Calu3 (cell line): ENCODE data around the gene TPK1. TPM values are rescaled to one million over a fixed set of nuclear protein-coding genes. Genes with fewer than 3 reads are reported as not detected.

Experiments used
- BruUV-seq: library from RNA; stranded (reverse); fragments of 400-500 nt; replicated peaks from 2 replicates; lab custom pipeline; 2021; lab: Mats Ljungman, UMichigan
- CTCF ChIA-PET: fragments of 300-600 bp; sonication (Branson Sonifier 250); formaldehyde crosslinking; loops from one replicate; lab custom pipeline; 2022; ENCODE audit warnings: antibody characterized with exemption; lab: Charles Lee
- DNase-seq: peaks from one replicate; pipeline ENCODE4 v3.0.0; 2022
- H3K27ac Mint-ChIP-seq: one replicate; pipeline ENCODE4 v1.8.0; 2022; ENCODE audit warnings: mixed read lengths; ENCODE audit not compliant: unreplicated experiment
- H3K27me3 Mint-ChIP-seq: one replicate; pipeline ENCODE4 v1.8.0; 2022; ENCODE audit warnings: mixed read lengths; ENCODE audit not compliant: unreplicated experiment
- H3K36me3 Mint-ChIP-seq: one replicate; pipeline ENCODE4 v1.8.0; 2022; ENCODE audit warnings: mild to moderate bottlenecking, moderate library complexity, mixed read lengths; ENCODE audit not compliant: insufficient read depth, unreplicated experiment
- H3K4me1 Mint-ChIP-seq: one replicate; pipeline ENCODE4 v1.8.0; 2022; ENCODE audit warnings: mild to moderate bottlenecking, low read depth, mixed read lengths; ENCODE audit not compliant: unreplicated experiment
- H3K4me3 Mint-ChIP-seq: one replicate; pipeline ENCODE4 v1.8.0; 2022; ENCODE audit warnings: mild to moderate bottlenecking, low read depth, moderate library complexity, mixed read lengths; ENCODE audit not compliant: unreplicated experiment
- H3K9me3 Mint-ChIP-seq: one replicate; pipeline ENCODE4 v1.8.0; 2022; ENCODE audit warnings: low read depth, mixed read lengths; ENCODE audit not compliant: unreplicated experiment
- CTCF ChIP-seq: fragments of 200-600 bp; IDR thresholded peaks from one replicate; pipeline ENCODE4 v1.8.0; 2022; ENCODE audit warnings: antibody characterized with exemption; ENCODE audit not compliant: unreplicated experiment
- intact Hi-C: fragments of 100-400 bp; cut with micrococcal nuclease; formaldehyde crosslinking; loops from one replicate; pipeline ENCODE4 v1.10.0; 2022; ENCODE audit not compliant: unreplicated experiment
- total RNA-seq: library from RNA; stranded (reverse); gene quantifications from 2 replicates; pipeline ENCODE4 v1.2.3, GENCODE V29; 2022

The TPK1 gene
- total RNA-seq, 1 experiment from 2014 or later, result 13.2 TPM

GRCh38 chr7:144632724-144633123 is 203.1 kb downstream of the TPK1 start:
- peaks cover 3% of the 10 kb centered on the region for H3K9me3 Mint-ChIP-seq
- H3K4me3 Mint-ChIP-seq, result no peak overlapping the region
- no TSS peak for BruUV-seq
- DNase-seq, result no peak
- H3K27ac Mint-ChIP-seq, result no peak overlapping the region
- TF ChIP-seq CTCF, result no peak
- no peaks in the 10 kb centered on the region for H3K36me3 Mint-ChIP-seq
- H3K27me3 Mint-ChIP-seq, result no peaks in the 10 kb centered on the region
- CTCF ChIA-PET, result no interaction called here
- no peaks in the 10 kb centered on the region for H3K4me1 Mint-ChIP-seq
- intact Hi-C loops, result no loop called here

GRCh38 chr7:144629598-144629997 is 206.3 kb downstream of the TPK1 start:
- H3K4me3 Mint-ChIP-seq, result no peak overlapping the region
- no peak overlapping the region for H3K27ac Mint-ChIP-seq
- DNase-seq, result no peak
- no TSS peak for BruUV-seq
- no peaks in the 10 kb centered on the region for H3K36me3 Mint-ChIP-seq
- peaks cover 3% of the 10 kb centered on the region for H3K9me3 Mint-ChIP-seq
- TF ChIP-seq CTCF, result no peak
- no peaks in the 10 kb centered on the region for H3K4me1 Mint-ChIP-seq
- H3K27me3 Mint-ChIP-seq, result no peaks in the 10 kb centered on the region
- CTCF ChIA-PET, result no interaction called here
- intact Hi-C loops, result no loop called here

- BruUV-seq, result no TSS peak
- no peak for DNase-seq
- CTCF ChIA-PET, result no interaction called here
- Mint-ChIP-seq H3K27me3 (no peaks in the 10 kb centered on the region), H3K9me3 (peaks cover 3% of the 10 kb centered on the region), H3K36me3 (no peaks in the 10 kb centered on the region), H3K27ac (no peak overlapping the region), H3K4me3 (no peak overlapping the region), H3K4me1 (no peaks in the 10 kb centered on the region)
- no peak for TF ChIP-seq CTCF
- intact Hi-C loops, result no loop called here
These were observed 206.8 kb downstream of the TPK1 start for GRCh38 chr7:144629011-144629410.

GRCh38 chr7:144628176-144628575 is 207.7 kb downstream of the TPK1 start:
- CTCF ChIA-PET, result no interaction called here
- intact Hi-C loops, result no loop called here
- no peaks in the 10 kb centered on the region for H3K4me1 Mint-ChIP-seq
- H3K9me3 Mint-ChIP-seq, result peaks cover 3% of the 10 kb centered on the region
- H3K27ac Mint-ChIP-seq, result no peak overlapping the region
- H3K27me3 Mint-ChIP-seq, result no peaks in the 10 kb centered on the region
- BruUV-seq, result no TSS peak
- H3K4me3 Mint-ChIP-seq, result no peak overlapping the region
- no peaks in the 10 kb centered on the region for H3K36me3 Mint-ChIP-seq
- no peak for DNase-seq
- no peak for TF ChIP-seq CTCF
